Endothelial cell of umbilical vein (primary cell): ENCODE results near the gene ICAM1. TPM values are rescaled to one million over a fixed set of nuclear protein-coding genes. Genes with fewer than 3 reads are reported as not detected.

Experiments used
- BruUV-seq: library from RNA; stranded (reverse); fragments of 400-500 nt; replicated peaks from 2 replicates; lab custom pipeline; 2021; lab: Mats Ljungman, UMichigan
- CTCF ChIA-PET: fragments of 300-600, 350-600 bp; sonication (Branson Sonifier 250); formaldehyde crosslinking; loops from one replicate; lab custom pipeline; 2021; ENCODE audit warnings: antibody characterized with exemption, inconsistent platforms; lab: Charles Lee
- POLR2A ChIA-PET: fragments of 300-600, 350-600 bp; sonication (Branson Sonifier 250); formaldehyde crosslinking; loops from one replicate; lab custom pipeline; 2021; ENCODE audit warnings: antibody characterized with exemption, inconsistent platforms; lab: Charles Lee
- DNase-seq: peaks from one replicate; pipeline ENCODE4 v3.0.0-alpha.2; 2011; ENCODE audit warnings: low read depth, low spot score
- FAIRE-seq: peaks from 2 replicates; lab custom pipeline; 2011; peaks lifted over from hg19 to GRCh38; lab: Jason Lieb, UNC
- H2AFZ ChIP-seq: 2 replicates; pipeline ENCODE4 v1.6.0; 2012; ENCODE audit warnings: low read depth, low read length, control low read depth, inconsistent platforms
- H3K27ac ChIP-seq: 2 replicates; pipeline ENCODE4 v1.5.1; 2011; ENCODE audit warnings: low read depth, mild to moderate bottlenecking, control low read depth, low read length, moderate library complexity; ENCODE audit not compliant: insufficient read depth
- H3K27me3 ChIP-seq, 2 experiments: 2 replicates each; pipeline versions ENCODE4 v1.6.0 to v1.6.1; 2011; ENCODE audit warnings: low read length in 2 of 2, mixed read lengths in 1 of 2; ENCODE audit not compliant: control insufficient read depth in 2 of 2, insufficient read depth in 2 of 2
- H3K36me3 ChIP-seq, 2 experiments: 2 replicates in 1 of 2; 3 replicates in 1 of 2; pipeline ENCODE4 v1.5.1; 2011; ENCODE audit warnings: low read length in 2 of 2, mild to moderate bottlenecking in 1 of 2, moderate library complexity in 1 of 2; ENCODE audit not compliant: control insufficient read depth in 2 of 2, insufficient read depth in 2 of 2; ENCODE audit errors: extremely low read depth in 1 of 2
- H3K4me1 ChIP-seq: 3 replicates; pipeline ENCODE4 v1.5.1; 2011; ENCODE audit warnings: mild to moderate bottlenecking, low read length; ENCODE audit not compliant: control insufficient read depth, insufficient read depth; ENCODE audit errors: extremely low read depth
- H3K4me2 ChIP-seq: 2 replicates; pipeline ENCODE4 v1.6.1; 2011; ENCODE audit warnings: low read length, control low read depth, mixed read lengths; ENCODE audit not compliant: insufficient read depth
- H3K4me3 ChIP-seq, 3 experiments: fragments of 200-600 bp in 1 of 3; sonication (generic), shearing (Covaris generic) in 1 of 3; replicated peaks in 1 of 3; 2 replicates each; pipeline ENCODE4 v1.5.1; 2011 to 2016; ENCODE audit warnings: control low read depth in 3 of 3, low read length in 3 of 3, mild to moderate bottlenecking in 2 of 3, inconsistent platforms in 1 of 3, low read depth in 1 of 3, moderate library complexity in 1 of 3; ENCODE audit not compliant: insufficient read depth in 1 of 3
- H3K79me2 ChIP-seq: 2 replicates; pipeline ENCODE4 v1.6.0; 2012; ENCODE audit warnings: low read length, inconsistent platforms; ENCODE audit not compliant: control insufficient read depth, insufficient read depth
- H3K9ac ChIP-seq: replicated peaks from 2 replicates; pipeline ENCODE3; 2011; ENCODE audit warnings: low read length, control low read depth; ENCODE audit not compliant: insufficient read depth; ENCODE audit errors: extremely low read depth
- H3K9me1 ChIP-seq: replicated peaks from 3 replicates; pipeline ENCODE4 v1.6.0; 2011; ENCODE audit warnings: mild to moderate bottlenecking, low read length; ENCODE audit not compliant: control insufficient read depth, insufficient read depth; ENCODE audit errors: extremely low read depth
- H3K9me3 ChIP-seq: replicated peaks from 2 replicates; pipeline ENCODE4 v1.5.1; 2012; ENCODE audit warnings: low read length, inconsistent platforms; ENCODE audit not compliant: control insufficient read depth, insufficient read depth
- H4K20me1 ChIP-seq: replicated peaks from 2 replicates; pipeline ENCODE3; 2011; ENCODE audit warnings: mild to moderate bottlenecking, low read length; ENCODE audit not compliant: control insufficient read depth, insufficient read depth; ENCODE audit errors: extremely low read depth
- CTCF ChIP-seq, 2 donors: IDR thresholded peaks; 1 replicate in 1 of 2; 2 replicates in 1 of 2; pipeline ENCODE4 v1.5.1; 2011; ENCODE audit warnings: low read length in 2 of 2, mild to moderate bottlenecking in 2 of 2, moderate library complexity in 2 of 2, control low read depth in 1 of 2, inconsistent platforms in 1 of 2, low read depth in 1 of 2; ENCODE audit not compliant: insufficient read depth in 1 of 2; ENCODE audit errors: extremely low read depth in 1 of 2
- EZH2 ChIP-seq: IDR thresholded peaks from 2 replicates; pipeline ENCODE4 v1.6.1; 2012; ENCODE audit warnings: borderline replicate concordance, low read depth, mild to moderate bottlenecking, moderate library complexity, low read length, inconsistent platforms; ENCODE audit not compliant: severe bottlenecking
- FOS ChIP-seq: IDR thresholded peaks from 2 replicates; pipeline ENCODE4 v1.6.1; 2011; ENCODE audit warnings: mild to moderate bottlenecking, low read length, moderate library complexity, borderline replicate concordance; ENCODE audit not compliant: insufficient read depth
- GATA2 ChIP-seq: IDR thresholded peaks from 2 replicates; pipeline ENCODE4 v1.7.0; 2011; ENCODE audit warnings: low read depth, mild to moderate bottlenecking, moderate library complexity, mixed read lengths, low read length; ENCODE audit not compliant: insufficient read length, insufficient read depth
- JUN ChIP-seq: IDR thresholded peaks from 2 replicates; pipeline ENCODE4 v1.6.1; 2011; ENCODE audit warnings: borderline replicate concordance, low read depth; ENCODE audit not compliant: insufficient read length, insufficient read depth
- MAX ChIP-seq: IDR thresholded peaks from 2 replicates; pipeline ENCODE4 v1.6.1; 2011; ENCODE audit not compliant: insufficient read depth, insufficient read length
- MYC ChIP-seq: IDR thresholded peaks from one replicate; pipeline ENCODE4 v1.6.1; 2011; ENCODE audit warnings: mild to moderate bottlenecking, low read depth, low read length
- POLR2A ChIP-seq: IDR thresholded peaks from 2 replicates; pipeline ENCODE4 v1.6.1; 2012; ENCODE audit warnings: low read depth, mild to moderate bottlenecking, control low read depth, low read length
- POLR2AphosphoS5 ChIP-seq: IDR thresholded peaks from 2 replicates; pipeline ENCODE4 v1.6.1; 2012; ENCODE audit warnings: low read depth, mild to moderate bottlenecking, control low read depth, low read length, moderate library complexity; ENCODE audit not compliant: insufficient read depth
- dilution Hi-C: fragments of 300-500 bp; cut with MboI; formaldehyde crosslinking; loops from one replicate; pipeline ENCODE4 v1.15.0; 2019; ENCODE audit warnings: low sequenced_read_pairs; ENCODE audit not compliant: extremely low pct_ligation_motif_present
- intact Hi-C: fragments of 100-400 bp; cut with micrococcal nuclease; formaldehyde crosslinking; loops from one replicate; pipeline ENCODE4 v1.10.0; 2022
- polyA plus RNA-seq, 4 experiments: library from polyadenylated mRNA; depleted of rRNA in 3 of 4; stranded (reverse) in 3 of 4; unstranded in 1 of 4; fragments of >200 nt; gene quantifications; 2 replicates each; pipeline versions ENCODE4 v1.2.1 to v1.2.3, GENCODE V29; 2011 to 2012; ENCODE audit warnings: missing spikeins in 1 of 4
- total RNA-seq: library from RNA; stranded (reverse); gene quantifications from 2 replicates; pipeline ENCODE4 v1.2.3, GENCODE V29; 2021

Gene ICAM1
- total and polyA plus RNA-seq, 2 donors (not counting 3 experiments of a cell fraction or from before 2014, with no cell fraction given) = 20.5 to 30.4 TPM

- Histone ChIP-seq H2AFZ (no peak overlapping the region), H3K9me3 (no peaks in the 10 kb centered on the region), H3K4me1 (no peaks in the 10 kb centered on the region), H3K27me3 (no peaks in the 10 kb centered on the region), H3K79me2 (no peaks in the 10 kb centered on the region), H3K9ac (no peak overlapping the region), H3K27ac (no peak overlapping the region), H4K20me1 (no peaks in the 10 kb centered on the region), H3K4me2 (no peak overlapping the region), H3K4me3 (no peak overlapping the region), H3K9me1 (no peaks in the 10 kb centered on the region), H3K36me3 (peaks cover 6 to 35% of the 10 kb centered on the region in 2 experiments)
- CTCF ChIA-PET = interaction anchor here (1.1 to 2.3 kb wide), 3 partner anchors 16 to 49 kb away, joined by 4 to 6 read pairs (median 4); no protein-coding TSS in a partner anchor
- intact Hi-C loops = loop anchor here (2.0 to 5.0 kb wide), 2 partner anchors 15 to 46 kb away; partner anchors contain the start of genes ICAM1 and RAVER1
- no TSS peak for BruUV-seq
- DNase-seq (no peak), FAIRE-seq (no peak)
- POLR2A ChIA-PET = no interaction called here
- dilution Hi-C loops = no loop called here
- TF ChIP-seq MAX (no peak), MYC (no peak), JUN (no peak), FOS (no peak), POLR2AphosphoS5 (no peak), EZH2 (no peak), CTCF (IDR thresholded peaks at IDR 0.05; ENCODE audit: extremely low read depth in 1 of 2, insufficient read depth in 1 of 2, low read depth in 1 of 2, low read length in 2 of 2) (no peak), GATA2 (no peak), POLR2A (no peak)
Observed at GRCh38 chr19:10317857-10318462, 47.0 kb downstream of the ICAM1 start.
